HL-60 (cell line): ENCODE measurements around the gene GLIS1.

Experiments used
- DNase-seq, 2 experiments: peaks; one replicate each; pipeline ENCODE4 v3.0.0-alpha.2; 2010 to 2020; ENCODE audit warnings: low read depth in 1 of 2, low spot score in 1 of 2
- H3K27ac ChIP-seq: fragments of 250-450 bp; sonication (Bioruptor Pico); replicated peaks from 2 replicates; pipeline ENCODE4 v1.5.1; 2020; ENCODE audit warnings: mild to moderate bottlenecking, moderate library complexity
- H3K27me3 ChIP-seq: fragments of 250-450 bp; sonication (Bioruptor Pico); 2 replicates; pipeline ENCODE4 v1.5.1; 2021; ENCODE audit warnings: mild to moderate bottlenecking, moderate library complexity; ENCODE audit not compliant: insufficient read depth, poor library complexity, severe bottlenecking
- H3K4me3 ChIP-seq: replicated peaks from 2 replicates; pipeline ENCODE4 v1.5.1; 2011; ENCODE audit warnings: mild to moderate bottlenecking, control low read depth, low read length; ENCODE audit not compliant: insufficient read depth
- CTCF ChIP-seq: IDR thresholded peaks from one replicate; pipeline ENCODE4 v1.5.1; 2011; ENCODE audit warnings: low read length, control low read depth, inconsistent platforms; ENCODE audit not compliant: insufficient read depth
- GABPA ChIP-seq: IDR thresholded peaks from 2 replicates; pipeline ENCODE4 v1.6.1; 2012; ENCODE audit warnings: low read depth
- POLR2AphosphoS5 ChIP-seq: IDR thresholded peaks from 2 replicates; pipeline ENCODE4 v1.6.1; 2012; ENCODE audit warnings: low read depth
- REST ChIP-seq: IDR thresholded peaks from 2 replicates; pipeline ENCODE4 v1.6.1; 2012; ENCODE audit warnings: low read depth; ENCODE audit not compliant: insufficient replicate concordance
- SPI1 ChIP-seq: IDR thresholded peaks from 2 replicates; pipeline ENCODE4 v1.6.1; 2012; ENCODE audit warnings: low read depth, mild to moderate bottlenecking, borderline replicate concordance

The GLIS1 gene

GRCh38 chr1:53572815-53573173, 166.2 kb downstream of the GLIS1 start:
- Histone ChIP-seq H3K27me3 (peaks cover 2% of the 10 kb centered on the region), H3K27ac (no peak overlapping the region), H3K4me3 (no peak overlapping the region)
- TF ChIP-seq CTCF (no peak), SPI1 (no peak), REST (no peak), POLR2AphosphoS5 (no peak), GABPA (no peak)
- DNase-seq, result no peak

- peaks cover 2% of the 10 kb centered on the region for H3K27me3 ChIP-seq
Observed at GRCh38 chr1:53572065-53572814, 166.7 kb downstream of the GLIS1 start.

More at GRCh38 chr1:53572065-53572814, 166.7 kb downstream of the GLIS1 start:
- no peak overlapping the region for H3K27ac ChIP-seq
- no peak overlapping the region for H3K4me3 ChIP-seq
- TF ChIP-seq GABPA (no peak), POLR2AphosphoS5 (no peak), CTCF (no peak), REST (no peak), SPI1 (no peak)
- DNase-seq, result no peak
